NCI-H774 (cell line): ENCODE data around the gene DNAJC8.
A peak's percentile ranks its signal among the peaks of the same experiment; 100 is the strongest.

Experiments used
- DNase-seq: peaks from one replicate; lab custom pipeline; 2025; lab: John Stamatoyannopoulos, UW

Gene DNAJC8

DNA sequence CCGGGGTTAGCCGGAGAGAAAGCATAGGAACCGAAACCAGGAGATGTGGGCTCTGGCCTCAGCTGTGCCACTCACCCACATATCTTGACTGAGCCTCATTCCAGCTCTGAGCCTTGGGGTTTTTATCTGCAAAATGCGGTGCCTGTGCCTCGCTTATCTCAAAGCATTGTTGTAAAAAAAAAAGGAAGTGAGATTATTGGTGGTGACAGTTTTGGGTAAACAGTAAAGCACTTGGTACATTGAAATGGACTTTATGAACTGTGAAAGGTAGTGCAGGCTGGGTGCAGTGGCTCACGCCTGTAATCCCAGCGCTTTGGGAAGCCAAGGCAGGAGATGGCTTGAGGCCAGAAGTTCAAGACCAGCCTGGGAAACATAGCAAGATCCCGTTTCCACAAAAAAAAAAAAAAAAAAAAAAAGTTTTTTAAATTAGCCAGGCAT lies 60.1 kb downstream of the DNAJC8 start:
- no peak for DNase-seq

DNA sequence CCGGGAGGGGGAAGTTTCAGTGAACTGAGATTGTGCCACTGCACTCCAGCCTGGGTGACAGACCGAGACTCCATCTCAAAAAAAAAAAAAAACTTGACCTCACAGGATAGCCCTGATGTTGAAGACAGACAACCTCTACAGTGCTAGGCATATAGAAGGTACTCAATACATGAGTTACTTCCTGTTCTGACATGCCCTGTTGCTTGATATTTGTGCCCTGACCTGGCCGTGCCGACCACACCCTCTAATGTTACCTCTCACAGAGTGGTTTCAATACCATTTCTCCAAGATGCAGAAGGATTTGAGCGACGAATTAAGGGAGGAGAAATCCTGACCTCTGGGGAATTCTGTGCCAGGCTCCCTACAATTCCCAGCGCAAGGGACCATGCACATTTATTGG lies 61.6 kb downstream of the DNAJC8 start:
- no peak for DNase-seq

DNA sequence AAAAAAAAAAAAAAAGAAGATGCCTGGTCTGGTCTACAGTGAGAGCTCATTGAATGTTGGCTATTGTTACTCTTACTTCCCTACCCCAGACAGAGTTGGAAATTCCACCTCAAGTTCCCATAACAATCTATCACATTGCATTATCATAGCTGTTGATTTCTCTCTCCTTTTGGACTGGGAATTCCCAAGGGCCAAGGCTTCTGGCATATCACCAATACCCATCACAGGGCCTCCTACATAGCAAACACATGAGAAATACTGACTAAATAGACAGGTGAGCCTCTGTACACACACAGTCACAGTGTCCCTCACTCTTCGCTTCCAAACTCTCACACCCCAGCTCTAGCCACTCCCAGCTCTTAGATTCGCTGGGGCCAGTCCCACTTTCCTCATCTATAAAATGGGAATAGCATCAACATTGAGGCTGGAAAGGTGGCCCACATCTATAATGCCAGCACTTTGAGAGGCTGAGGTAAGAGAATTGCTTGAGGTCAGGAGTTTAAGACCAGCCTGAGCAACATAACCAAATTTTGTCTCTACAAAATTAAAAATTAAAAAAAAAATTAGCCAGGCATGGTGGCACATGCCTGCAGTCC lies 62.7 kb downstream of the DNAJC8 start:
- no peak for DNase-seq

DNA sequence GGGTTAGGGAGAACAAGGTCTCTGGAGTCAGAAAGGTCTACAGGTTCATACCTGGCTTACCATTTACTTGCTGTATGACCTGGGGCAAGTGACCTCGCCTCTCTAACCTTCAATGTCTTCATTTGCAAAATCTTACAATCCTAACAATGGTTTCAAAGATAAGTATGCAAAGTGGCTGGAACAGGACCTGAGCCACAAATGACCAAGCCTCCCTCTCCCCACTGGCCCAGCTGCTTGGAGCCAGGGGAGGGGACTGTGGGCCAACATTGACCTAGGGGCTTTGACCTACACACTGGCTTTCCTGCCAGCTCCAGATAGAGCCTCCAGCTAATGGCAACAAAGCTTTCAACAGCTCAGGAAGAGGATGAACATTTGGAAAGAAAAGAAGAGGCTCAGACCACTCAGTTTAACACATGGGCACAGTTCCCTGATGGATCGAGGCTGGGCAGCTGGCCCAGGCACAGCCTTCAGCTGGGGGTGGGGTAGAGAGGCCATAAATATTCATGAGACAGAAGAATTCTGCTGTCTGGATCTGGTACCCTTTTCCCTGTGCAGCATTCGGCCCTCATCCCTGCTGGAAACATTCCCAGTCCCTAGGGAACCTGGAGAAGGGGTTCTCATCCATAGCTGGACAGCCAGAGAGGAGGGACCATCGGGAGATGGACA lies 69.2 kb downstream of the DNAJC8 start:
- no peak for DNase-seq

DNA sequence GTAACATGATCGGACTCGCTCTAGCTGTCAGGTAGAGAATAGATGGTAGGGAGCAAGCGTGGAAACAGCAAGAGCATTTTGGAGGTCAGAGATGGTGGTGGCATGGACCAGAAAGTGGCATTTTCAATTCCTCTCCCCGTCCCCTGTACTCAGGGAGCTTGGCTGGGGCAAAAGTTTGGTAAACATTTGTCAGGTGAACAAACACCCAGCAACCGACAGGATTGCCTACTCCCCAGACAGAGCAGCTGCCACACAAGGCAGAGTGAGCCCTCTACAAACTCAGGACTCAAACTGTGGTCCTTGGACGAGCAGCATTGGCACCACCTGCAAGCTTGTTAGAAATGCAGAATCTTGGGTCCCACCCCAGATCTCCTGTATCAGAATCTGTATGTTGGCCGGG lies 70.7 kb downstream of the DNAJC8 start:
- DNase-seq = peak; percentile 13

DNA sequence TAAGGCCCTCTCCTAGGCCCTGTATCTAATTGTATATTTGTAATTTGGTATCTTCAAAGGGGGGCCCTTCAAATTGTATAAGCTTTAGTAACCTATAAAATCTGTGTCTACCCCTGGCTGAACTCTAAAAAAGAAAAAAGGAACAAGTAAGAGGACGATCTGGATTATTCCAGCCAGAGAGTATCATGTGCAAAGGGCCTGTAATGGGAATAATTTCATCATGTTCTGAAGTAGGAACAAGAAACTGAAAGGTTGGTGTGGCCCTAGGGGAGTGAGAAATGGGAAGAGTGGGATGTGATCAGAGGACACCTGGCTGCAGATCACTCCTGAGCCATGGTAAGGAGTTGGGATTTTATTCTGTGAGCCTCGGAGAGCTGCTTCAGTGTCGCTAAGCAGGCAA lies 71.1 kb downstream of the DNAJC8 start:
- DNase-seq = no peak

DNA sequence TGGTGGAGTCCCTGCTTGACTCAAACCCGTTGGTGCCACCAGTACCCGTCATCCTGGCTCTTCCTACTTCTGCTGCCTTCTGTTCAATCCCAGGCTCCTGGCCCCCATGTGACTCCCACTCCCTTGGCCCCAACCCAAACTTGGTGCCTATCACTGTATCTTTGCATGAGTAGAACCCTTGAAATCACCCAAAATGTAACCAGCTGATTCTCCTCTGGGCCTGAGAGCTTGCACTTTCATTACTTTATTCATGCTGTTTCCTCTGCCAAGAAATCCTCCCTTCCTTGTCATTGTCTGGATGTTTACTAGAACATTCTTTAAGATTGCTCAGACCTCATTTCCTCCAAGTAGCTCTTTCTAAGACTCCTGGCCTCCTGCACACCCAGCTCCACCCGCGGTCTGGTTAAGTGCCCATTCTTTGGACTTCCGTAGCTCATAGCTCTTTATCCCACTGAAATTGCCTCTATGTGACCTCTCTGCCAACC lies 72.0 kb downstream of the DNAJC8 start:
- DNase-seq = no peak

DNA sequence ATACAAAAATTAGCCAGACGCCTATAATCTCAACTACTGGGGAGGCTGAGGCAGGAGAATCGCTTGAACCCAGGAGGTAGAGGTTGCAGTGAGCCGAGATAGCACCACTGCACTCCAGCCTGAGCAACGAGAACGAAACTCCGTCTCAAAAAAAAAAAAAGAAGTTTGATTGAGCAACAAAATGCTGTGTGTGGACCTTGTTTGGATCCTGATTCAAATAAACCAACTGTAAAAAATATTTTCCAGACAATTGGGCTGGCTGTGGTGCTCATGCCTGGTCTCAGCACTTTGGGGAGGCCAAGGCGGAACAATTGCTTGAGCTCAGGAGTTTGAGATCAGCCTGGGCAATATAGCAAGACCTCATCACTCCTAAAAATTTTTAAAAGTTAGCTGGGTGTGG lies 73.1 kb downstream of the DNAJC8 start:
- no peak for DNase-seq

DNA sequence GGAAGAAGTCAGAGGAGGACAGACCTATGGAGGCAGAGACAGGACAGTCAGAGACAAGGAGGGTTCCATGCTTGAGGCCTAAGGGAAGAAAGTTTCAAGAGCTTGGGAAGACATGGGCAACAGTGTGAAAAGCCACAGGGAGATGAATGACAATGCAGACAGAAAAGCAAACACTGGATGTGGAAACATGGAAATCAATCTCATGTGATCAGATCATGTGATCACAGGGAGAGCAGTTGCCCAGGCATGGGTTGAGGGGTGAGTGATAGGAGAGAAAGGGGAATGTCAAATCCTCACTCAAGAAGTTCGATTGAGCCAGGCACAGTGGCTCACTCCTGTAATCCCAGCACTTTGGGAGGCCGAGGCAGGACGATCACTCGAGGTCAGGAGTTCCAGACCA lies 73.6 kb downstream of the DNAJC8 start:
- no peak for DNase-seq

DNA sequence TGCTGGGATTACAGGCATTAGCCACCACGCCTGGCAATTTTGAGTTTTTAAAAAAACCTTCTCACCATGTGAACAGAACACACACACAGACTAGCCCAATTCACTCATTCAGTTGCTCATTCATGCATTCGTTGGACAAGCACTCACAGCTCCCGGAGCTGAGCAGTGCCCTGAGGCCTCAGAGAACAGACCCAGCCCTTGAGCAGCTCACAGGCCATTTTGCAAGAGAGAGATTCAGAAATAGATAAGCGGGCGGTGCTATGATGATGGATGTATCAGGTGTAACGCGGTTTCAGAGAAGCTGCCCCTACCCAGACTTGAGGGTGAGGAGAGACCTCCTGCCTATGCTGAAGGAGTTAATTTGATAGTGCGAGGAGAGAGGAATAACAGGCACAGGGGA lies 74.9 kb downstream of the DNAJC8 start:
- no peak for DNase-seq

DNA sequence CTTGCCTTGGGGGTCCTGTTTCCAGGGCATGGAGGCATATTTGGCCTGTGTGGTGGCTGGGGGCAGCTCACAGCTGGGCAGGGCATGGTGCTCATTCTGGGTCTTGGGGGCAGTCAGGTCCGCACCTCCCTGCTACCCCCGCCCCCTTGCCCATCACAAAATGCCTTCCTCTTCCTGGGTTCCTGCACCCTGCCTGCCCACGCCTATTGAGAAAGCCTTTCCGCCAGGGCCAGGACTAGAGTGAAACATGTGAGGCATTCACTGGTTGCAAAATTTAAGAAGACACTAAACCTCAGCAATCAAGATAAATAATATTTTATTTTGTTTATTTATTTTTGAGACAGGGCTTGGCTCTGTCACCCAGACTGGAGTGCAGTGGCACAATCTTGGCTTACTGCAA lies 76.0 kb downstream of the DNAJC8 start:
- no peak for DNase-seq

DNA sequence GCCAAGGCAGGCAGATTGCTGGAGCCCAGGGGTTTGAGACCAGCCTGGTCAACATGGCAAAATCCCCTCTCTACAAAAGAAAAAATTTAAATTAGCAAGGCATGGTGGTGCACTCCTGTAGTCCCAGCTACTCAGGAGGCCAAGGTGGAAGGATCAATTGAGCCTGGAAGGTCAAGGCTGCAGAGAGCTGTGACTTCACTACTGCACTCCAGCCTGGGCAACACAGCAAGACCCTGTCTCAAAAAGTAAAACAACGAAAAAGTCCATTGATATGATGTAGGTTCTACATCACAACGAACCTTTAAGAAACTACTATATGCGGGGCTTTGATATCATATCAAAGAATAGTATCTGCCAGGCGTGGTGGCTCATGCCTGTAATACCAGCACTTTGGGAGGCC lies 77.2 kb downstream of the DNAJC8 start:
- DNase-seq = no peak

DNA sequence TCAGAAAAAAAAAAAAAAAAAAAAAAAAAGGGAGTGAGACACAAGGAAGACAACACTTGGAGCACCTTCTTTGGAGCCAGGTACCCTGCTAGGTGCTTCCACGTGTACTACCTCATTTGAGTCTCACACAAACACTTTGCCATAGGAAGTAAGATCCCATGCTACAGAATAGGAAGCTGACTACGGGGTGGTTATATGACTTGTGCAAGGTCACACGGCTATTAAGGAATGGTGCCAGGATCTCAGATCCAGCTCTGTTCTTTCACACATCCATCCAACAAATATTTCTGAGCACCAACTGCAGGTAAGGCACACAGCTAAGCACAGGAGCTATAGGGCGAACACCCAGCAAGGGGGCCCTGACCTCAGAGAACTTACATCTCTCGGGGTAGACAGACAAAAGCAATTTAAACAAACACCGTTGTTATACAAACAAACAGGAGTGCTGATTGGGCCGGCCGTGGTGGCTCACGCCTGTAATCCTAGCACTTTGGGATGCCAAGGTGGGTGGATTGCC lies 78.7 kb downstream of the DNAJC8 start:
- DNase-seq = no peak
